ENCODE data around the gene CCDC12. TPM values are rescaled to one million over a fixed set of nuclear protein-coding genes. Genes with fewer than 3 reads are reported as not detected.

CCDC12 gene
- total and polyA plus RNA-seq, 4 donors: 34.2 to 129 (median 70.0) TPM

- peaks cover 16 to 31% (median 24%) of the 10 kb centered on the region in 4 donors for H3K36me3 ChIP-seq (ENCODE audit: control insufficient read depth in 4 of 4, insufficient read depth in 4 of 4, low read length in 4 of 4)
- no peak overlapping the region for H3K9ac ChIP-seq (ENCODE audit: insufficient read depth in 1 of 2, low read length in 2 of 2)
- H3K27me3 ChIP-seq (ENCODE audit: control insufficient read depth in 3 of 3, insufficient read depth in 3 of 3, low read length in 2 of 3): no peaks in the 10 kb centered on the region
- no peaks in the 10 kb centered on the region for H3K9me3 ChIP-seq (ENCODE audit: control insufficient read depth in 4 of 4, insufficient read depth in 3 of 4, low read length in 3 of 4)
- no peak for ATAC-seq (ENCODE audit: insufficient read depth, low FRiP score)
- peak overlapping the region in 1 of 2 donors; percentile 6 for H3K27ac ChIP-seq (ENCODE audit: low read depth in 1 of 2, low read length in 1 of 2)
- DNase-seq: no peak
- TF ChIP-seq, protein P1, sequence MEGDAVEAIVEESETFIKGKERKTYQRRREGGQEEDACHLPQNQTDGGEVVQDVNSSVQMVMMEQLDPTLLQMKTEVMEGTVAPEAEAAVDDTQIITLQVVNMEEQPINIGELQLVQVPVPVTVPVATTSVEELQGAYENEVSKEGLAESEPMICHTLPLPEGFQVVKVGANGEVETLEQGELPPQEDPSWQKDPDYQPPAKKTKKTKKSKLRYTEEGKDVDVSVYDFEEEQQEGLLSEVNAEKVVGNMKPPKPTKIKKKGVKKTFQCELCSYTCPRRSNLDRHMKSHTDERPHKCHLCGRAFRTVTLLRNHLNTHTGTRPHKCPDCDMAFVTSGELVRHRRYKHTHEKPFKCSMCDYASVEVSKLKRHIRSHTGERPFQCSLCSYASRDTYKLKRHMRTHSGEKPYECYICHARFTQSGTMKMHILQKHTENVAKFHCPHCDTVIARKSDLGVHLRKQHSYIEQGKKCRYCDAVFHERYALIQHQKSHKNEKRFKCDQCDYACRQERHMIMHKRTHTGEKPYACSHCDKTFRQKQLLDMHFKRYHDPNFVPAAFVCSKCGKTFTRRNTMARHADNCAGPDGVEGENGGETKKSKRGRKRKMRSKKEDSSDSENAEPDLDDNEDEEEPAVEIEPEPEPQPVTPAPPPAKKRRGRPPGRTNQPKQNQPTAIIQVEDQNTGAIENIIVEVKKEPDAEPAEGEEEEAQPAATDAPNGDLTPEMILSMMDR (IDR thresholded peaks at IDR 0.05; ENCODE audit: control extremely low read depth, extremely low read depth): no peak
- H3K4me1 ChIP-seq (ENCODE audit: control insufficient read depth in 5 of 5, insufficient read depth in 5 of 5, low read length in 5 of 5): peaks cover 0 to 10% (median 0%) of the 10 kb centered on the region in 5 donors
- no peak overlapping the region for H3K4me3 ChIP-seq
These were observed 38.6 kb upstream of the CCDC12 start for GRCh38 chr3:47015151-47015550.

DNA sequence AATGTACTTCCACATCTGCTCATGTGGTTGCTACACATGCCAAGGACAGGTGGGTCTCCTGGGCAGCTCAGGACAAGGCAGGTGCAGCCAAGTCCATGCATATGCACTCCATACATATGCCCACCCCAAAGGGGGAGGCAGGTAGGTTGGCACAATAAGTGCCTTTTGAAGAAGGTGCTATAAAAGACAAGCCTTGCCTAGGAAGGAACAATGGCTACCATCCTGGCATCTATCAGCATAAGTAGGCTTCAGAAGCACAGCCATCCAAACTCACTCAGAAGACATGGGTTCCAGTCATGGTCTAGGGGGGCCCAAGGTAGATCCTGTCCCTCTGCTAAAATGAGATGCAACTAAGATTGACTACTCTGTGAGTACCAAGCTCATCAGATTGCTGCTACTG lies 37.5 kb upstream of the CCDC12 start:
- H3K4me1 ChIP-seq (ENCODE audit: control insufficient read depth in 5 of 5, insufficient read depth in 5 of 5, low read length in 5 of 5): peaks cover 0 to 12% (median 0%) of the 10 kb centered on the region in 5 donors
- no peak overlapping the region for H3K9ac ChIP-seq (ENCODE audit: insufficient read depth in 1 of 2, low read length in 2 of 2)
- peaks cover 15 to 24% (median 19%) of the 10 kb centered on the region in 4 donors for H3K36me3 ChIP-seq (ENCODE audit: control insufficient read depth in 4 of 4, insufficient read depth in 4 of 4, low read length in 4 of 4)
- no peak overlapping the region for H3K27ac ChIP-seq (ENCODE audit: low read depth in 1 of 2, low read length in 1 of 2)
- DNase-seq (no peak), ATAC-seq (ENCODE audit: insufficient read depth, low FRiP score) (no peak)
- no peaks in the 10 kb centered on the region for H3K9me3 ChIP-seq (ENCODE audit: control insufficient read depth in 4 of 4, insufficient read depth in 3 of 4, low read length in 3 of 4)
- TF ChIP-seq, protein P1 (IDR thresholded peaks at IDR 0.05; ENCODE audit: control extremely low read depth, extremely low read depth): no peak
- H3K27me3 ChIP-seq (ENCODE audit: control insufficient read depth in 3 of 3, insufficient read depth in 3 of 3, low read length in 2 of 3): no peaks in the 10 kb centered on the region
- H3K4me3 ChIP-seq: no peak overlapping the region

- Histone ChIP-seq H3K9ac (ENCODE audit: insufficient read depth in 1 of 2, low read length in 2 of 2) (no peak overlapping the region), H3K4me3 (no peak overlapping the region), H3K36me3 (ENCODE audit: control insufficient read depth in 4 of 4, insufficient read depth in 4 of 4, low read length in 4 of 4) (peaks cover 11 to 19% (median 17%) of the 10 kb centered on the region in 4 donors), H3K4me1 (ENCODE audit: control insufficient read depth in 5 of 5, insufficient read depth in 5 of 5, low read length in 5 of 5) (peaks cover 0 to 14% (median 0%) of the 10 kb centered on the region in 5 donors), H3K27me3 (ENCODE audit: control insufficient read depth in 3 of 3, insufficient read depth in 3 of 3, low read length in 2 of 3) (no peaks in the 10 kb centered on the region), H3K27ac (ENCODE audit: low read depth in 1 of 2, low read length in 1 of 2) (no peak overlapping the region), H3K9me3 (ENCODE audit: control insufficient read depth in 4 of 4, insufficient read depth in 3 of 4, low read length in 3 of 4) (peaks cover 0 to under 1% (median 0%) of the 10 kb centered on the region in 4 donors)
- TF ChIP-seq, protein P1 (IDR thresholded peaks at IDR 0.05; ENCODE audit: control extremely low read depth, extremely low read depth): no peak
- WGBS, 2 donors: 81 to 89% methylated on average over 3 of the region's 3 CpGs
- DNase-seq: no peak
- ATAC-seq (ENCODE audit: insufficient read depth, low FRiP score): no peak
These were observed 36.7 kb upstream of the CCDC12 start for GRCh38 chr3:47013231-47013630.
